A172 (cell line): ENCODE results near the gene ESRRG. TPM values are rescaled to one million over a fixed set of nuclear protein-coding genes. Genes with fewer than 3 reads are reported as not detected.

Experiments
- DNase-seq: peaks from one replicate; pipeline ENCODE4 v3.0.0-alpha.2; 2015; ENCODE audit warnings: low spot score
- total RNA-seq: library from RNA; depleted of rRNA; stranded (reverse); fragments of >200 nt; shearing (Covaris generic); gene quantifications from 2 replicates; pipeline ENCODE4 v1.2.3, GENCODE V29; 2014

ESRRG gene
- total RNA-seq, 1 experiment from 2014 or later: 0.02 TPM

- peak; percentile 19 for DNase-seq
These were observed 96.0 kb downstream of the ESRRG start for GRCh38 chr1:216627252-216627651.

- DNase-seq: peak; percentile 51
These were observed 96.7 kb downstream of the ESRRG start for GRCh38 chr1:216626394-216627067.

GRCh38 chr1:216621536-216621935 is 101.7 kb downstream of the ESRRG start:
- no peak for DNase-seq

GRCh38 chr1:216617081-216617875 is 106.0 kb downstream of the ESRRG start:
- no peak for DNase-seq

- DNase-seq: no peak
These were observed 106.8 kb downstream of the ESRRG start for GRCh38 chr1:216616425-216616824.

DNA sequence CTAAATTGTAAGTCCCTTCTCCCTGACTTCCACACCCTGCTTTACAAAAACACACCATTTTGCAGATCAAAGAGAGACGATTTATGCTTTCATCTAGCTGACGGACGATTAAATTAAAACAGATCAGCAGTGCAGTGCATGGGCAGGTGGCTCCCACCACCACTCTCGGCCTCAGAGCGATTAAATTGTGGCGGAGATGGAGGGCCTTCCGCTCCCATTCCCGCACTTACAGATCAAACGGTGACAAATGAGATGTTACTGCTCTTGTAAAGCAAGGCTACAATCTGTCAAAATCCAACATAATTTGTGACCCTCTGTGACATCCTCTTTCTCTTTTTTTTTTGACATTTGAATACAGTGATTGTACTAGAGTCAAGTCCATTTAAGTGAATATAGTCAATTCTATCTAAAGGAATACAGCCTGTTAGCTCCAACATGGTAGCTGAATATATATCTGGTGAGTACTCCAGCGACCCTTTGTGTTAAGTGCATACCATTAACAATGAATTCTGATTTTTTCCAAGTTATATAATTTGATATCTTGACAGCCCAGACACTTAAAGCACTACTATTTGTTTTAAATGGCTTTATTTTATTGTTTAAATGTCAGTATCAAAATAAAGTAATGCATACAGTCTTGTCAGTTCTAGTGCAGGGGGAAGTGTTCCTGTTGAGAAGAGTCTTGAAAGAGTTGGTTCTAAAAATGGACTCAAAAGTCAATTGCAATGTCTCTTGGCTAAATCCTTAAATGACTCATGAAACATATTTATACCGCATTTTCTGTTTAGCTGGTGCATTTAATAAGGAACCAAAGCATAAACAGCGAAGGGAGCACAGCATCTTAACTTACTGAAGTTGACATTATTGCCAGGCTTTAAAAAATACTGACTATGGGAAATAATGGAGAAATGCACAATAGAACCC is 109.0 kb downstream of the ESRRG start:
- DNase-seq: no peak

- no peak for DNase-seq
These were observed 110.9 kb downstream of the ESRRG start for GRCh38 chr1:216612291-216612690.

DNA sequence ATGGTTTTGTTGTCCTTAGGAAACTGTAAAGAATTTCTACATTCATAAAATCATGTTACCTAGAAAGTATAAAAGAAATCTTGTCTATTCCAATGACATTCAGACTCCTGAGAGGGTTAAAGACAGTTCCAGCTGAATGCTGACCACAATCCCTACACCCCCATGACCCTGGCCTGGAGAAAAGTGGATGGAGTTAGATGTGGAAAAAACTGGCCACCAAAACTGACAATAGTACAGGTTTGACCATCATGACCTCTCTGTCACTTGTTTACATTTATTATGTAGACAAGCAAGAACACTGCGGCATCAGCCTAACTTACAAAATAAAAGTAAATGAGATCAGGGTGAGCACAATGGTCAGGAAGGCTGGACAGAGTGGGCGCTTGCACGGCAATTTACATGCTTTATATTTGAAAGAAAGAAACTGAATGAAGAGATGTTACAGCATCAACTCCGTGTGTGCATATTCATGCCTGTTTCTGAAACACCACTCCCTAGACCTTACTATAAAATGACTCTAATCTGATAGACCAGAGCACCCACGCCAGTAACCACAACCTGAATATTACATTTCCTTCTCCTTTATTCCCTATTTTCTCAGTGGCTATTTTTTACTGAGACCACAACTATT is 116.0 kb downstream of the ESRRG start:
- no peak for DNase-seq

DNA sequence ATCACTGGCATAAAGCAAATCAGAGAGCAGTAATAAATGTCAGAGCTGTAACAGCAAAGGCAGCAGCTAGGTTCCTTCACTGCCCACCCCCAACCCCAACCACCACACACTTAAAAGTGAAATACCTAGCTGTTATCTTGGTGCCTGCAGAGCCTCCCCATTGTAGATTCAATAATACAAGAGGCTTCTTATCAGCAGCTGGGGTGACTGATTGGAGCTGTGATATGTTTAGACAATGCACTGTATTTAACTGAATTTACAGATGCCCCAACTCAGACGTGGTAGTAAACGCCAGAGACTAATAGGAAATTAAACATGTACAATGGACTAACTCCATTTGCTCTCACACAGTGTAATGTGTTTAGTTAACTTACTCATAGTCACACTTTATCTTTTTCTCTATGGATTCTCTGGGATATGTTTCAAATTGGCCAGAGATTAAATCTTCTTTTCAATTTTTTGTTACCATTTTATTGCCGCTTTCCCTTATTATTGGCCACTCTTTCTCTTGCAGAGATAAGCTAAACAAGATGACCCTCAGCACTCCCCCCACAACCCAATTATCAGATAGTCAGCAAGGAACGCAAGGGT is 117.1 kb downstream of the ESRRG start:
- DNase-seq: no peak

DNA sequence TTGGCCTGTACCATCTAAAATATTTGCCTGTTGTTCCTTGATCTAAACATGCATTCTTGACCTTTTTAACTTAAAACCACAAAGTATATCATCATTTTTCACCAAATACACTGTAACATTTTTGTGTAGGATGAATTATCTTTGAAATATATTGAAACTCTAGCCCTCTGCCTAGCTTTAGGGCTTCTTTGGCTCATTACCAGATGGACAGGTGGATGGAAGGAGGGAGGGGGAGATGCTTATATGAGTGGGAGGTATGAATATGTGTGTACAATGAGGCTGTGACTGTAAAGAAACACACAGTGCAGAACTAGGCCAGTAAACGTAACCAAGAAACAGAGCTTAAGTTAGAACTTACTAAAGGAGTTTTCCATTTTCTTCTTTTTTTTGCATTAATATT is 118.5 kb downstream of the ESRRG start:
- DNase-seq: no peak

DNA sequence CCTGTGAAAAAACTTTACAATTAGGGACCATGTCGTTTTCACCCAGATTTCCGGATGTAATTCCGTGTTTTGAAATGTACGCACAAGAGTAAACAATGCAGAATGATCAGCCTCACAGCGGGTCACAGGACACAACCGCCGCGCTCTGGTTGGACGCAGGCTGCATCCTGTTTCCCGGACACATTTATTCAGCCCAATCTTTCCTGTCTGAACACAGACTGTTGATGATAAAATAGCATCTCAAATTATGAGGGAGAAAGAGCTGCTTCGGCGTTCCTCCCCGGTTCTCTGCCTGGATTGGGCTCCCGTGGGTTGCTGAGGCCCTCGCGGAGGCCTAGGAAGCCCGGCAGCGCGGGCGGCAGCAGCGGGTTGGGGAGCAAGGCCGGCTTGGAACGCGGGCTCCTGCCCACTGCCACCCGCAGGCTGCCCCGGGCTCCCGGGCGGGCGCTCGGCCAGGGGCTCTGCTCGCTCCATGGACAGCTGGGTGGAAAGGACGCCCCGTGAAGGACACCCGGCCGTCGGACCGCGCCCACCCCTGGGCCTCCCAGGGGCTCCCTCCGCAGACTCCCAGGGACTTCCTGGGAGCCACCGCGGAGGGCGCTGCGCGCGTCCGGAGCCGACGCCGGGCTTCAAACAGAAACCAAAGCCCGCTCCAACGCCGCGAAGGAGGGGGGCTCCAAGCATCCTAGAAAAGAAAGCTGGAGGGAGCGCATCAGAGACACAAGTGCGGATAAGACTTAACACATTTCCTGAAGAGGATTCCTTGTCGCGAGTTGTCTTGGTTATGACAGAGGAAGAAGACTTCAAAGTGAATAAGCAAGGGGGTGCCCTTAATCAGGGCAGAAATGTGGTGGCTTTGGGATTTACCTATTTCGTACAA is 122.3 kb downstream of the ESRRG start:
- peak; percentile 73 for DNase-seq

- no peak for DNase-seq
These were observed 123.4 kb downstream of the ESRRG start for GRCh38 chr1:216599851-216600250.

DNA sequence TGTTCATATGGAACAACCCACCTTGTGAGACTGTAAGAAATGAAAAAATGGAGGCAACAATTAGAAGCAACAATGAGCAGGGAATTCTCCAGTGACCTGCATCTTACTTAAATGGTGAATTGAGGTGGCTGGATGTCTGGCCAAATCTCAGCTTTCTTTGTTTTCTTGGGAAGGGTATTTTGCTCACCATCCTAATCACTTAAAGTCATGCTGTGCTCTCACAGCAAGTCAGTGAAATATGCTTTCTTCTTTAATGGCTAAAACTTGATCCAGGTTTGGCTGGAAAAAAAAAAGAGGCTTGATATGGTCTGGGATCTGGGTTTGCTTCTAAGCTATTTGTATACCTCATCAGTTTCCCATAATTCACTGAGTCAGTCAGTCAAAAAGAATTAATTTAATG is 124.8 kb downstream of the ESRRG start:
- no peak for DNase-seq

- DNase-seq: no peak
These were observed 126.9 kb downstream of the ESRRG start for GRCh38 chr1:216596281-216596862.

DNA sequence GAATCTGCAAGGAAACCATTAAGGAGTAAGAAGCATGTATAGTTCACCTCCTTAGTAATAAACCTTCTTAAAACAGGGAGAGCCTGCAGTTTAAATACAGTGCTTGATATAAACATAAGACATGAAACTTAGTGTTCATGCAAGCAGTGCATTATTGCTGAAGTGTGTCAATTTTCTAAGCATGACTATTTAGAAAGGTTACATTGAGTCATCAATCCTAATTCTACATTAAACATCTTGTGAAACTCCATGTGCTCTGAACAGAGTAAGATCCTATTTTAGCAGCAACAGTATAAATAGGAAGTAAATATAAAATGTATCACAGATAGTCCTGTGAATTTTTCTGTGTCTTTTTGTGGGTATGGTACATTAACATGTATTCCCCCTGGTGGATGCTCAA is 135.5 kb downstream of the ESRRG start:
- no peak for DNase-seq

GRCh38 chr1:216582151-216582550 is 141.1 kb downstream of the ESRRG start:
- DNase-seq: no peak

DNA sequence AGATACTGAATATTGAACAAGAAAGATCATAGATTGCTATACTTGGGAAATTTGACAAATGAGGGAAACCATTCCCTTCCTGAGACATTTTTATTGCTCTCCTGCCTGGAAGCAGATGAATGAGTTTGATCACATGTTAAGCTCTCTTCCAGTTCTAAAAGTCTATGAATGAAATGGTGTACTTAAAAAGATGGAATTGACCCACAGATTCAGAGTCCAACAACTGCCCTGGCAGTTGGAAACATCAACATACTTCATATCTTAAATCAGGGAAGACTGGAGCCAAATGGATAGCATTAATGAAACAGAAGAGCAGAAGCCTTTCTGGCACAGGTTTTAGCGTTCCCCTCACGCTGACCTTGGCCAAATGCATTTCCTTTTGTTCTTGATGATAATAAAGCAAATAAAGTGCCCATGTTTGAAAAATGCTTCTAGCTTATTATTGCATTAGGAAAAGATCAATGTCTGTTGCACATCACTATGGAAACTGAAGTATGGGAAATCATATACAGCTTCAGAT is 142.6 kb downstream of the ESRRG start:
- no peak for DNase-seq

GRCh38 chr1:216576234-216576937 is 146.8 kb downstream of the ESRRG start:
- DNase-seq: peak; percentile 18

GRCh38 chr1:216566641-216567205 is 156.5 kb downstream of the ESRRG start:
- peak; percentile 38 for DNase-seq
